HG03108 (cell line): ENCODE results near the gene CTNNA1.

Experiments used
- ATAC-seq: cut with Tn5 transposase; IDR thresholded peaks from one replicate; pipeline ENCODE4 v1.9.1; 2021; ENCODE audit warnings: moderate library complexity; ENCODE audit not compliant: unreplicated experiment

Gene CTNNA1

DNA sequence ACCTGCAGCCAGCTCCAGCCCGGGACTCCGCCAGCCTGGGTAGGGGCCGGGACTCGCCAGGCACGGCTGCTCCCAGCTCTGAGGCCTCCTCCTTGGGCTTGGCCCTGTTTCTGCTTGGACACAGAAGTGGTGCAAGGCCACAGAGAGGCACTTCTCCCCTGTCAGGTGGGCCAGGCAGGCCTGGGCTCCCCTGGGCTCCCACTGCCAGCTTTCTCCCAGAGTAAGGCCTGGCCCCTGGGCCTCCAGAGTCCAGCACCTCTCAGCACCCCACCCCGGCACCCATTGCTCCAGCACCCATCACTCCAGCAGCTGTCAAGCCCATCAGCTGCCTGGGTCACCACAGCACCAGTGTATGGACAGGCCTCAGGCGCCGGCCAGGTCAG lies 193.0 kb downstream of the CTNNA1 start:
- ATAC-seq = no peak

DNA sequence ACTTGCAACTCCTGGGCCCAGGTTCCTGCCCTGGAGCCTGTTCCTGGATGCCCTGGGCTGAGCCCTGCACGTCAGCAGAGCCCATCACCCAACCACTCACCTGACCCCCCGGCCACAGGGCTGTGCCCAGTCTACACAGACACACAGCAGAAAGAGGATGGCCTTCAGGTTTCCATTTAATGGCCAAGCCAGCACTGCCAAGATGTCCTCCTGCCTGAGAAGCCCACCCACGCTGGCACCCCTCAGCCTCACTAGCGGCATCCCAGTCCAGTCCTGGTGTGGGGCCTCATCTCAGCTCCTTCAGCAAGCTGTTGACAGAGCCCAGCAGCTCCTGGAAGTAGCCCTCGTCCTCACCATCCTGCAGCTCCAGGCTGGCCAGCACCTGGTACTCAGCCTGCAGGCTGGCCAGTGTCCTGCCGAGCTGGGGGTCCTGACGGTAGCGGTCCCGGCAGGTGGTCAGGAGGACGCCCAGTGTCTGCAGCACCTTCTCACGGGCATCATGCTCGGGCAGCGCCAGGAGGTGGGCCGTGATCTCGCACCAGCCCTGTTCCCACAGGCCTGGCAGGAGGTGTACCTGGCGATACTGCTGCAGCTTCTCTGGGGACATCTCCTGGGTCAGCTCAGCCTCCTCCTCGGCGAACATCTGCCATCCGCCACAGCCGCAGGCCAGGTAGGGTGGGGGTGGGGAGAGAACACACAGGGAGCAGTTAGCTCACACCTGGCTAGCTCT lies 193.8 kb downstream of the CTNNA1 start:
- ATAC-seq = no peak

GRCh38 chr5:138947780-138948179 lies 194.6 kb downstream of the CTNNA1 start:
- ATAC-seq = no peak

DNA sequence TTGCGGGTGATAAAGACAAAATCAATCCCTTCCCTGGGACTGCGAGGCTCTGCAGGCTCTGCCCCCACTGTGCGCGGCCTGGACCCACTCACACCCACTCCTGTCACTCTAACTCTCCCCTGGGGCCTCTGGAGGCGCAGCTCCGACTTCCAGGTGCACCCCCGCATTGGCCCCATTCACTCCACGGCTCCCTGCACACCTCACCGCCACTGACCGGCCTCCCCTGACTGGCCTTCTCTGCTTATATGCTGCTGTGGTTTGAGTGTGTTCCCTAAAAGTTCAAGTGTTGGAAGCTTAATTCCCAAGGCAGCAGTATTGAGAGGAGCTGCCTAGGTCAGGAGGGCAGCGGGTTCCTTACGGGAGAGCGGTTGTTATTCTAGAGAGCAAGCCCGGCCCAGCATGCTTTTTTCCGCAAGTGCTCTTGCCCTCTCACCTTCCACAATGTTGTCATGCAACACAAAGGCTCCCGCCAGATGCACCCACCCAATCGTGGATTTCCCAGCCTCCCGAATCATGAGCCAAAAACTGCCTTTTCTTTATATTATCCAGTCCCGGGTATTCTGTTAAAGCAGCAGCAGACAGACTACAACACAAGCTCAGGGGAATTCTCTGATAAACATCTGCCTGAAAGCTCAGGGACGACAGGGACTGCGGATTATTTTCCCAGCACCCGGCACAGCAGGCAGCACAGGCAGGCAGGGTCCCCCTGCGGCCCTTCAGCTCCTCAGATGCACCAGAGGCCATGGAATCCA lies 195.4 kb downstream of the CTNNA1 start:
- no peak for ATAC-seq

- no peak for ATAC-seq
These were observed 196.0 kb downstream of the CTNNA1 start for GRCh38 chr5:138949223-138949574.

DNA sequence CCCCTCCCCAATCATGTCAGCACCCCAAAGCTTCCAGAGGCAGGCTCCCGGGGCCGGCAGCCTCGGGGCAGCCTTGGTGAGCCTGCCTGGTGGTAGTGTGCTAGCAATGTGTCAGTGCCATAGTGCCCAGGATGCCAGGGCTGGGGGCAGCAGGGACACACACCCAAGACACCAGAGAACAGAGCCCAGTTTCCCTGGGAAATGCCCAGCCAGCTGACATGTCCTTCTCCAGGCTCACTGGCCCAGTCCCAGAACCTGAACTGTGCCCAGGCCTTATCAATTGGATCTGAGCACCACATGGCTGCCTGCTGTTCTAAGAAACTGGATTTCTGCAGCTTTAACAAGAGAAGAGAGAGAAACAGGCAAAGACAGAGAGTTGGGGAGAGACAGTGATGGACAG lies 196.8 kb downstream of the CTNNA1 start:
- ATAC-seq = no peak

DNA sequence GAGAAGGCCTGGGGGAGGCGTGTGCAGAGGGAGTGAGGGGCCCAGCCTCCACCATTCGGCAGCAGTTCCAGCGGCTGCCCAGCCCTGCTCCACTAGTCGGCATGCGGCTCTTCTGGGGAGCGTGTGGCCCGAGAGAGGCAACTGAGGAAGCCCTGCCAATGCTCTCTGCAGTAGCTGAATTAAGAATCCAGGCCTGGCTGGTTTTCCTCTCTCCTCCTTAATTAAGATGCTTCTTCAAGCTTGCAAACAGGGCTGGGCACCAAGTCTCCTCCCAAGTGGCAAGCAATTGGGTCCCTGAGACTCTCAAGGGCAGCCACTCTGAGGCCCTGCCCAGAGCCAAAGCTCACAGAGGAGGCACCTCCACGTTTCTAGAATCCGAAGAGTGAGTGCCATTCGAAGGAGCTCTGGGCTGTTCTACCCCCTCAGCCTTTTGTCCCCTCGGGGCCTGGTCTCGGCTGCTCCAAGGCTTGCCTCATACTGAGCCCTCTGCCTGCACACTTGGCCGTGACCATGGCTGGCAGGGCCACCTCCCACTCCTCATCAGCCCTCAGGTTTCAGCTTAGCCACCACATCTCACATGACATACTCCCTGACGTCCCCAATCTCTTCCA lies 197.3 kb downstream of the CTNNA1 start:
- ATAC-seq = no peak

DNA sequence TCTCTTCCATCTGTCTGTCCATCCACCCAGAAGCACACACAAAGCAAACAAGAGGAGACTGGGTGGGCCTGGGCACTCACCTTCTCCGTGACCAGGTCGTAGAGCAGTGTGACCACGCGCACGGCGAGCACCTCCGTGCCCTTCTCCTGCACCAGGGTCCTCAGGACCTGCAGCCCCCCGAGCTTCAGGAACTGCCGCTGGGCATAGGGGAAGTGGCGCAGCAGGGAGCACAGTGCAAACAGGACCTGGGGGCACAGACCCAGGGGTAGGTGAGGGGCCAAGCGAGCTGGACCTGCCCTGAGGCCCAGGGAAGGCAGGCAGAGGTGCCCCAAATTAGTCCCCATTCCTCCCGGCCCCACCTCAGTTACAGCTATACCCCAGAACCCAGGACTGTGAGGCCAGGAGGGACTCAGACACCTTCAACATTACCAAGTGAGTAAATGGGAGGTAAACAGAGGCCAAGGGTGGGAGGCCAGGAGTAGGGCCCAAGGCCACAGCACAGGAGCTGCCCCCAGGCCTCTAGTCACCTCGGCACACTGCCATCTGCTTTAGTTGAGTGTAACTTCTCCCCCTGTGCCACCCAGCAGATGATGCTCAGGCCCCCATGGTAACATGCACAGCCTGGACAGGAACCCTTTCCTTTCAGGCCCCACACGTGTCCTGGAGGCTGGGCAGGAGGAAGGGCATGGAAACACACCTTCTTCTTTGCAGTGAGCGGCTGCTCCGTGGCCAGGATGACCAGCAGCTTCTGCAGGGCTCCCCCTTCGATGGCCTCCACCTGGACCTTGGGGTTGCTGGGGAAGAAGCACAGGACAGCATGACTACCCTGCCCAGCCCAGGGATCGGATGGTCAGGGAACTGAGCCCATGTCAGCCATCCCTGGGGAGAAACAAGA lies 198.1 kb downstream of the CTNNA1 start:
- ATAC-seq = no peak

DNA sequence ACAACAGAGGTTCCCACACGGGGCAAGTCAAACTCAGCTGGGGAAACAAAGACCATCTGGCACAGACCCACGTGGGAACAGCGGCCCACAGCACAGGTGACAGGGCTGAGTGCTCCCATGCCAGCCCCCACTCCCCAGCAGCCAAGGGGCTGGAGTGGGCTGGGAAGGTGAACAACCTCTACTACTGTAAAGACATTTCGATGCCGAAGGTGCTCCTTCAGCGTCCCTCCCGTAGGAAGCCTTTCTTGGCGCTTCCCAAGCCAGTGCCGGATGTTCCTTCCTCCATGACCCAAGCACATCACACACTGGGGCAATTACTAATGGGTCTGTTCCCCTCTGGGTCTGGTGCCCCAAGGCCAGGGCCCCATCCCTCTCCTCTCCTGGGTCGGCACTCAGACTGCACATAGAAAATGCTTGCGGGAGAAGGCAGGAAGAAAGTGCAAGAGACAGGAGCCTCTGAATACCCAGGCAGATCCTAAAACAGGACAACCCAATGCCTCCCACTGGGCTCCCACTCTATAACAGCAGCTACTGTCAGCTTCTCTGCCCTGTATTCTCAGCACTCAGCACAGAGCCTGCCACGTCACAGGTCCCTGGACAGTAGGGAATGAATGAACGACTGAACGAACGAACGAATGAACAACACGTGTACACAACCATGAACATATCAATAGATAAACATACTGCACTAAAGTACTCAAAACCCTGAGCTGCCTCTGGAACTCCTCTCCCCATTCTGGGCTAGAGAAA lies 198.9 kb downstream of the CTNNA1 start:
- ATAC-seq = no peak

DNA sequence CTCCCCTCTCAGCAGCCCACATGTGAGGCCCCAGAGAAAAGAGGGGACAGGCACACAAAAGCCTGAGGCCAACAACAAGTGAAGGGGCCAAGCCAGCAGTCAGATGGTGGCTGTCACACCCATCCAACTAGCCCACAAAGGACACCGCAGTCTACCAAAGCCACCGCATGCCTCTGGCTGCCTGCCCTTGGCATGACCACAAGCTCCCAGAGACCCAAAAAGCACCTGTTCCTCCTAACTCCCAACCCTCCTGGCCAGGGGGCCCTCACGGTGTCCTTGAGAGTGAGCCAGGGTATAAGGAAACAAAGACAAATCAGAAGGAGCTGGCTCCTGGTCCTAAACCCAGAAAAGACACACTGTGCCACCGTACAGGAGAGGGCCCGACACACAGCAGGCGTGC lies 199.7 kb downstream of the CTNNA1 start:
- ATAC-seq = no peak

- no peak for ATAC-seq
These were observed 200.4 kb downstream of the CTNNA1 start for GRCh38 chr5:138953387-138954256.

DNA sequence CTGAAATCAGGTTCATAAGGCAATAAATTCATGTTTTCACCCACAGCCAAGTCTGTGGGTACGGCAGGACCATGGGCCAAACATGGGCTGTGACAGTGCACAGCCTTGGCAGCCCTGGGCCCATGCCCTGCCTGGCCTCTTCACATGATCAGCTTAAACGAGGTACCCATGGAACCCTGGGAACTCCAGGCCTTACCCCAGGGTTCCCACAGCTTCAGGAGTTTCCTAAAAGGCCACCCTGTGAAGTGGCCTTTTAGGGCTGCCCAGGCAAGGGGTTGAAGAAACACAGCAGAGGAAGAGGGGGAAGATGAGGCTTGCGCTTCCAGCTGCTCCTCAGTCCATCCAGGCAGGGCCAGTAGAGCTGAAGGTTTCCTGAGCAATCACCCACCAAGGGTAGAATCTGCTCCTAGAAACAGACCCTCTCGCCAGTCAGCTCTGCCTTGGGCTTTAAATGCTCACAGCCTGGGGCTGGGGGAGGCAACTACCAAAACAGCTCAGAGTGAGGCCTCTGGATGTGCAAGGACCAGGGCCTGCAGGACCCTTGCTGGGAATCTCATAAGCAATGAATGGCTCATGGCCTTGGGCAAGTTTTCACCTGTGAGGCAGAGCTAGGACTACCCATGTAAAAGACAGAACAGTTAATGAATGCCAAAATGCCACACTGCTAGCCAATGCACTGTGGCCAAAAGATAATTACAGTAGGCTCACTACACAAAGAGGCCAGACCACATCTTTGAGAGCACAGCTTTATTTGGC lies 201.2 kb downstream of the CTNNA1 start:
- ATAC-seq = no peak

GRCh38 chr5:138955013-138955660 lies 201.9 kb downstream of the CTNNA1 start:
- ATAC-seq = no peak

- no peak for ATAC-seq
These were observed 202.6 kb downstream of the CTNNA1 start for GRCh38 chr5:138955671-138956295.

- ATAC-seq = no peak
These were observed 203.6 kb downstream of the CTNNA1 start for GRCh38 chr5:138956801-138957200.

DNA sequence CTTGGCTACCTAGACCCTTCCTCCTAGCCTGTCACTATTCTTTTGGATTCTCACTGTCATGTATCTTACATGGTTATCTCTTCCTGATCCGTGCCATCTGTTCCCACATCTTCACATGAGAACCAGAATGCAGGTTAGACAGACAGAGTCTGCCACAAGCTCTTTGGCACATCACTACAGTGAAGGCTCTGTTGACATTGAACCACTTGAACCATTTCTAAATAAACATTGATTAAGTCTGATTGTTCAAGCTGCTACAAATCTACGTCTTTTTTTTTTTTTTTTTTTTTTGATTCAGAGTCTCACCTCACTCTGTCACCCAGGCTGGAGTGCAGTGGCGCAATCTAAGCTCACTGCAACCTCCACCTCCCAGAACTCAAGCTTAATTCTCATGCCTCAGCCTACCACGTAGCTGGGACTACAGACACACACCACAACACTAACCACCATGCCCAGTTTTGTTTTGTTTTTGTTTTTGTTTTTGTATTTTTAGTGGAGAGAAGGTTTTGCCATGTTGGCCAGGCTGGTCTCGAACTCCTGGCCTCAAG lies 207.0 kb downstream of the CTNNA1 start:
- no peak for ATAC-seq

DNA sequence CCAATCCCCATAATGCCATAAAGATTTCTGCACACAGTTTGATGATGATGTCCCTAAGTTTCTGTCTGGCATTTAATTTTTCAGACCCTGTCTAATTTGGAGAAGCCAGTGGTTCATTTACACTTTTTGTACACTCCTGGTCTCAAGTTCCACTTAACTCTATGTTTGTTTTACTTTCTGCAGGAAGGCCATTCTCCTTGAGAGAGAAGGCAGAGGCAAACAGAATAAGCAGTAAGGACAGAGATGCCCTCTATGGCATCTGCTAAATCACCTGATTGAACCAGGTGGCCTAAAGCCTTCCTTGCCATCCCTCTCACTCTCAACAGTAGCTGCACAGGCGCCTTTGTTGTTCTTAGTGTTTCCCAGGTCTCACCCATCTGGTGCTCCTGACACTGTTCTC lies 208.0 kb downstream of the CTNNA1 start:
- no peak for ATAC-seq

GRCh38 chr5:138961729-138962128 lies 208.5 kb downstream of the CTNNA1 start:
- ATAC-seq = no peak
